Gastroesophageal sphincter (tissue), 2 donors: ENCODE results near the gene DND1.

Experiments used
- EP300 ChIP-seq: sonication (generic); formaldehyde crosslinking; IDR thresholded peaks from one replicate; pipeline ENCODE4 v1.6.1; 2017; ENCODE audit warnings: antibody characterized with exemption, mild to moderate bottlenecking
- POLR2A ChIP-seq, 2 donors: fragments of 450-650 bp; IDR thresholded peaks; one replicate each; pipeline ENCODE4 v1.6.1; 2017; ENCODE audit warnings: antibody characterized with exemption in 2 of 2, mild to moderate bottlenecking in 2 of 2, moderate library complexity in 1 of 2
- POLR2AphosphoS5 ChIP-seq: sonication (generic); formaldehyde crosslinking; IDR thresholded peaks from one replicate; pipeline ENCODE4 v1.6.1; 2017; ENCODE audit warnings: antibody characterized with exemption

- TF ChIP-seq POLR2AphosphoS5 (peak; percentile 72), POLR2A (IDR thresholded peaks at IDR 0.05) (peak; percentile 32 to 52), EP300 (no peak)
These were observed 17.9 kb upstream of the DND1 start, which contains the start of the genes HARS1 and HARS2 for GRCh38 chr5:140690941-140691924.
